Activated T-cell treated with anti-CD3 and anti-CD28 coated beads, Interleukin-2, amount 50 U/mL, for 1 hour (primary cell): ENCODE results near the gene TBC1D3E.
"Not testable (repeated sequence)": the region's sequence is repeated elsewhere in the genome, so short reads cannot be mapped to it uniquely, and the experiment has no call there.

Experiments used
- DNase-seq: peaks from one replicate; pipeline ENCODE4 v3.0.0-alpha.2; 2020

Gene TBC1D3E

GRCh38 chr17:38127651-38128050, at the start of gene TBC1D3E:
Gene TBC1D3E, plus strand, starts transcription at chr17:38127951. Its CDS starts 1,545 bp downstream, at chr17:38129496.
- not testable (repeated sequence) for DNase-seq

GRCh38 chr17:38087344-38087743, 40.4 kb upstream of the TBC1D3E start:
- DNase-seq, result not testable (repeated sequence)

- not testable (repeated sequence) for DNase-seq
These were observed 39.6 kb upstream of the TBC1D3E start for GRCh38 chr17:38088120-38088519.

- not testable (repeated sequence) for DNase-seq
These were observed 33.6 kb upstream of the TBC1D3E start for GRCh38 chr17:38094059-38094694.

GRCh38 chr17:38099262-38099661, 28.5 kb upstream of the TBC1D3E start:
- DNase-seq, result not testable (repeated sequence)

GRCh38 chr17:38119829-38120228, 7.9 kb upstream of the TBC1D3E start:
- not testable (repeated sequence) for DNase-seq

GRCh38 chr17:38134860-38135259, 7.1 kb downstream of the TBC1D3E start:
- DNase-seq, result not testable (repeated sequence)
